DMS53 (cell line): ENCODE data around the gene KAZN.
"Not testable (repeated sequence)": the region's sequence is repeated elsewhere in the genome, so short reads cannot be mapped to it uniquely, and the experiment has no call there.

ENCODE experiments used
- DNase-seq: peaks from one replicate; lab custom pipeline; 2025; lab: John Stamatoyannopoulos, UW

Gene KAZN

DNA sequence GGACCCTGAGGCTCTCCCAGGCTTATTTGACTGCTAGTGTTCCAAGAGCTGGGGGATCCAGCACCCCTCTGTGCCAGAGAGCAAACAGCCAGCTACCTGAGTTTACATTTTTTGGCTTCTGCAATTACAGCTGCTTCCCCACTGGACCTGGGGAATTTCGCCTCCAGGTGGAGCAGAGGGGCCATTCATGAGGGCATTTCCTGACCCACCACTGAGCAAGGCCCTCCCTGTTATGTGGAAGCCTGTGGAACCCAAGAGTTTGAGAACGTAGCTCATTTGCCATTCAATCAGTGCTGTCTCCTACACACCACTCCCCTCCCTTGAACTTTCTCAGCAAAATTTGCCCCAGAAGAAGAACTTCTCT, 512.4 kb downstream of the KAZN start:
- DNase-seq, result peak; percentile 28

DNA sequence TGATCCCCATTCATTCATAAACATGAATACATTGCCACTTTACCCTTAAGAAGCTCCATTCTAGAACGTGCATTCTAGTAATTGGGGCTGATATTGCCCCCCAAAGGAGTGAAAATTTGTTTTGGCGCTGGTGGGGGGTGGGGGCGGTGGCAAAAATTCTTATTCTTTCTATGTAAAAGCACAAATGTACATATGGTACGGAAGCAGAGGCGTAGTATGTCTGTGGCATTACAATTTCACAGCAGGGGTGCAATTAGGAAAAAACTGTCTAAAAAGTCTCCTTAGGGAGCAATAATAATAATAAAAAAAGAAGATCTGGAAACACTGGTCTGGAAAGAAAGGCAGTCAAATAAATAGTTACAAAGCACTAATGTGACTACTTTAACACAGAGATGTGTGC, 514.7 kb downstream of the KAZN start:
- DNase-seq, result no peak

DNA sequence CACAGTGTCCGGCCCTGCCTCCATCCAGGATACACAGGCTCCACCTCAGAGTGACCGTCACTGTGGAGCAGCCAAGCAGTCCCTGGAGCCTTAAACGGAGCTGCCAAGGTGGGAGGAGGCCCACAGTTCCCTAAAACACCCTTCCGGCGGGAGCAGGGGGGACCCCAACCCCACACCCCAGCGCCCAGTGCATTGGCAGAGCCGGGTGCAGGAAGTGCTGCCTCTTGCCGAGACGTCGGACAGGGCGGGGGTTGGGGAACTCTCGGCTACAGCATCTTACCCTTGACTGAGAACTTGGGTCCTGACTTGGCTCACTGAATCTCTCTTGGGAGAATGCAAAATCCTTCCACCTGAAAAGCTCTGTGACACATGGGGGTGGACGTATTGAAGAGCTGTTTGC, 516.4 kb downstream of the KAZN start:
- no peak for DNase-seq

DNA sequence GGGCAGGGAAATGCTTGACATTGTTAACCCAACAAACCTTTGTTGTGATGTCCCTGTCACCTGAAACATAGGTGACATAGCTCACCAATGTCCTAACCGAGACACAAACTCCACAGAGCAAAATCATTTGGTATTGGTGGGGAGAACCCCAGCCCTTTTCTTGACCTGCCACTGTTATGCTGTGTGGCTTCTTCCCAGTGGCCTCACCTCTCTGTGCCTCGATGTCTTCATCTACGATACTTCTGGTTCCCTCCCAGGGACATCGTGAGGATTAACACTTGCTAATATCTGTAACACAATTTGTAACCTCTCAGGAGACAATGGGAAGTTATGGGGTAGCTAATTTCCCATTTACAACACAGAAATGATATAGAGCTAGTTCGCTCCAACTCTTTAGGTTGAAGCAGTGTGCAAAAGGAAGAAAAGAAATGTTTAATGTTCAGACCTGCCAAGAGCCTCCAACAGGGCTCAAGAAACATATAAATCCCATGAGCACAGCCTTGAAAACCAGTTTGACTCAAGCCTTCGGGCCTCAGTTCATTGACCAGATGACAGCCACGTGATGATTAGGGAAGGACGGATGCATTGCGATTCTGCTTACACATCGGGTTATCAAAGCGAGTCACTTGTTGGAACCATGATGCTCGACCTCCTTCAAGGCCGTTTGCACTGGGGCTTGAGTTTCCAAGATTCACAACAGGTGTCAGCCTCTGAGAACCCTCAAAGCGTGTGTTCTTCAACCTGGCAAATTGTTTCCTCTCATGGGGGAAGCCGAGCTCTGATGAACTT, 517.3 kb downstream of the KAZN start:
- DNase-seq, result no peak

DNA sequence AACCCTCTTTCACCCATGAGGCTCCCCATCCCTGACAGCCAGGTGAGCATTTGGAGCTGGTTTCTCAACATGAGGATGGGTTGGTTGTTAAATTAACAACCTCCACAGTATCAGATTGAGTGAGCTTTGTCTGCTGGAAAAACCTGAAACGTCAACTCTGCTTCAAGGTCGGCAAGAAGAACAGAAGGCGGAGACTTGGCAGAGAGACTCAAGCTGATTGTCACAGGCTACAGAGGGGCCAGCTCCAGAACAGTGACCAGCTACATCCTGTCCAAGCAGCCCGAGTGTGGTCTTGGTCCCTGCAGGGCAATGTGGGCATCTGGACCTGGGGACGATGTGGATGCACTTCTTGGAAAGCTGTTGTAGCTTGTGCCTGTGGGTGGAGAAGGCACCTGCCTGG, 518.5 kb downstream of the KAZN start:
- no peak for DNase-seq

DNA sequence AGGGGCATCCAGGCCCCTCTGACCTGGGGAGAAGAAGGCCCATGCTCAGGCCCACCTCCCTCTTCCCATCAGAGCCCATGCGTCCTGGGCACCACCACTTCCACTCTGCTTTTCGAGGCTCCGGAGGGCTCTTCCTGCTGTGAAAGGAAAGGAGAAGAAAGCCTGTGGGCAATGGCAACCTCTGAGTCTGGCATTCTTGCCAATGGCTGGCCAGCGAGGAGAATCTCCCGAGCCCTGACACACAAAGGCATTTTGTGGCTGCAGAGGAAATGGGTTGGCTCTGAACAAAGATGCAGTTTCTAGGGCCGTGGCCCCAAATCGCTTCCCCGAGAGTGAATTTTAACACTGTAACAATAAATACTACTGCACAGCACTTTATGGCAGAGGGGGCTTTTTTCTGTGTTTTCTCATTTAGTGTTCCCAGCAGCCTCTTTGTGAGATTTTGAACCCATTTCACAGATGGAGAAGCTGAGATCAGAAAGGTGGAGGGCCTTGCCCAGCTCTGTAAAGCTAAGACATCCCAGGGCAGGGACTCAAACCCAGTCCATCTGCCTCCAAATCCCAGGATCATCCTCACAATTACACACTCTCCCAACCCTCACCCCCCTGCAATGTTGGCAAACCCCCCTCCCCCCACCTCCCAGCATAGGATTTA, 519.3 kb downstream of the KAZN start:
- no peak for DNase-seq

DNA sequence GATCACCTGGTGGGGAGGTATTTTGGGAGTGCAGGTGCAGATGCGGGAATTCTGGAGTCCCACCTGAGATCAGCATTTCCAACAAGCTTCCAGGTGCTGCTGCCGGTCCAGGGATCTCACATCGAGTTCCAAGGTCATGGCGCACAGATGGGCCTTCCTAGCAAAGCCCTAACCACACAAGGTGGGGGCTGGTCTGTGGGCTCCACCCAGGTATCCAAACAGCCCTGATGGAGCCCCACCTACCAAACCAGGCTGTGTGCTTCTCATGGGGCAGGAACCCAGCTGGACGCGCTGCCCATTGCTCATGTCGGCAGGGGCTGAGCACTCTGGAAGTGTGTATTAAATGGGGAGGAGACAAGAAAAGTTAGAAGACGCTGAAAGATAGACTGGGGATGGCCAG, 520.1 kb downstream of the KAZN start:
- no peak for DNase-seq

DNA sequence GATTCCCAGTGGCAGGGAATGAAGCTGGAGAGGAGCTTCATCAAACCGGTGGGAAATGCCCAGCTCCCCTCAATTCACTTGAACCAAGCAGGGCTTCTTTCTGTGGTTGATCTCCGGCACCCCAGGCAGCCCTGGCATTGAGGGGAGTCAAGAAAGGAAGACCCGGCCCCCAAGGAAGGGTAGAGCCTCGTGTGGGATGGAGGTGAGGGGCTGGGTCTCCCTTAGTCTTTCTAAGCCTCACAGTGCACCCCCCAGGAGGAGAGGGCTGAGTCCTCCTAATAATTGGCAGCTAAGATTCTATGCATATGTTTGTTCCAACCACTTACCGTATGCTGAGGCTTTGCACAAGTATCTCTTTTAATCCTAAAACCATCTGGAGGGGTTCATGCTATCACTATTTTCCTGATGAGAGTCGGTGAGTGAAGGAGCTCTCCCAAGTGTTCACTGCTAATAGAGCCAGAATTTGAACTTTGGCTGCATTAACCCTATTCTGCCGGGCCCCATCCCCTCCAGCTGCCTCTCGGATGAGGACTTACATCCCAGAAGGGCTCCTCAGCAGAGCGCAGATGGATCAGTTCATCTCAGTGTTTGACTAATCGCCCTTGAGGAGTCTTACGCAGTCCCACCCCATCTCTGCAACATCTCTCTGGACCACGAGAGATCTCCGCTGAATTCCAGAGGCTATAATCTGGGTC, 521.9 kb downstream of the KAZN start:
- no peak for DNase-seq

DNA sequence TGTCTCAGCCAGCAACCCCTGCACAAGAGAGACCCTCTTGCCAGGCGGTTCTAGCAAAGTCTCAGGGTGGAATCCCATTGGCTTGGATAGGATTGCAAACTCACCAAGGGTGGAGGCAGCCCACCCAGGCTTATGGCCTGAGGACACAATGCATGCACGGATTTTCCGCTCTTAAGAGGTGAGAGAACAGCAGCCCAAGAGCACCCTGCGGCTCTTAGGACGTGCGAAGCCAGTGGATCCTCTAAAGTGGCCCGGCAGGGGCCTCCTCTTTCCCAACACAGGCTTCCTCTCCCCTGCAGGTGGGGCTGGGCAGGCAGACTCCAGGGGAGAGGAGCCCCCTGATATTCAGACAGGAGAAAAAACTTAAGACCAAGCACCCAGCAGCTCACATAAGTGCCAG, 523.8 kb downstream of the KAZN start:
- no peak for DNase-seq

DNA sequence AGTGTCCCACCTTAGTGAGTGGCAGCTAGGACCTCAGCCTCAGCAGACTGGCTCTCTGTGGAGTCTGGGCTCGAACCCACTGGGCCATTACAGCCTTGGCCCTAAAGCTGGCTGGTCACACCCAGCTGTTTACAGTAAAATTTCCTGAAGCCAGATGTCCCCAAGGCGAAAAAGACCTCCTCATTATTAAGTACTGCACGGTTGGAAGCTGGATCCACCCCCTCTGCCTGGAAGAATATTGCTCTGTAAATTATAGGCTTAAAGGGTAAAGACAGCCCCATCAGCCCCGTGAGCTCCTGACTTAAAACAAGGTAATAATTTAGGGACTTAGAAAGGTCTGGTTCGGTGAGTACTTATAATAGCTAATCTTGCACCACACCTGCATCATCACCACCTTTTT, 524.8 kb downstream of the KAZN start:
- no peak for DNase-seq

DNA sequence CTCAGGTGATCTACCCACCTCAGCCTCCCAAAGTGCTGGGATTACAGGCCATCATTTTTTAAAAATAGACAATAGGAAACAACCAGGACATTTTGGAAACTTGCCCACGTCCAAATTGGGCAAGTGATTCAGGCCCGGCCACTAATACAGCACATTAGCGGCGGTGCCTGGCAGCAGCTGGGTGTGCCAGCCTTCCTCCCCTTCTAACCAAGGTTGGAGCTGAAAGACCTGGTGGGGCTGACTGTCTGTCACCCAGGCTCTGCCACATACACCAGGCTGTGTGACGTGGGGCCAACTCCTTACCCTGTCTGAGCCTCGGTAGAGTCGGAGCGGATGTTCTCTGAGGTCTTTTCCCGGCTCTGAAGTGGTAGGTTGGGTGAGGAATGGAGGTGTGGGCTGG, 525.4 kb downstream of the KAZN start:
- no peak for DNase-seq

DNA sequence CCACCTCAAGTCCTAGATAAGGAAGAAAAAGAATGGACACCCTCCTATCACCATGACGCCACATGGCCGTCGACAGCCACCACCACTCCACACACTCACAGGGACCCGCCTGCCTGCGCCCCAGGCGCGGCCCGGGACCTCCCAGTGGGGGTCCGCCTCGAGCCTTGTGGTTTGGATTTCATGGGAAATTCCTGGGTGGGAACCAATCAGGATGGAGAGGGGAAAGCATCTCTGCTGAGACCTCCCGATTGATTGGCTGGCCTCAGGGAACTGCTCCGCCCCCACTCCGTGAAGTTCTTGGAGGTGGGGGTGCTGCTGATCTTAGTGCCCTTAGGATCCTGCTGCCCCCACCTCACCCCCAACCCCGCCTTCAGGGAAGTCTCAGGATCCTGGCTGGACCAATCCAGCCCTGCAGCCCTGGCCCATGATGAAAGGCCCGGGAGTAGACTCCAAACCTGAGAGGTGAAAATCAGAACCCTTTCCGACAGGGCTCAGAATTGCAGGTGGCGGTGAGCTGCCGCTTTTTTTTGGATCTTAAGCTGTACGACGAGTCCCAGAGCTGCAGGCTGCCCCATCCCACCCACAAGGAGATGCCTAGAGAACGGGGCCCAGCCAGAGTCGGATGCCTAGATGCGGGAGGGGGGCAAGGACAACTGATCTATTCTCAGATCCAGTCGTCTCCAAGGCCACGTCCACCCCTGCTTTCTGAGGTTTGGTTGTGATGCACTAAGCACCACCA, 526.0 kb downstream of the KAZN start:
- no peak for DNase-seq

DNA sequence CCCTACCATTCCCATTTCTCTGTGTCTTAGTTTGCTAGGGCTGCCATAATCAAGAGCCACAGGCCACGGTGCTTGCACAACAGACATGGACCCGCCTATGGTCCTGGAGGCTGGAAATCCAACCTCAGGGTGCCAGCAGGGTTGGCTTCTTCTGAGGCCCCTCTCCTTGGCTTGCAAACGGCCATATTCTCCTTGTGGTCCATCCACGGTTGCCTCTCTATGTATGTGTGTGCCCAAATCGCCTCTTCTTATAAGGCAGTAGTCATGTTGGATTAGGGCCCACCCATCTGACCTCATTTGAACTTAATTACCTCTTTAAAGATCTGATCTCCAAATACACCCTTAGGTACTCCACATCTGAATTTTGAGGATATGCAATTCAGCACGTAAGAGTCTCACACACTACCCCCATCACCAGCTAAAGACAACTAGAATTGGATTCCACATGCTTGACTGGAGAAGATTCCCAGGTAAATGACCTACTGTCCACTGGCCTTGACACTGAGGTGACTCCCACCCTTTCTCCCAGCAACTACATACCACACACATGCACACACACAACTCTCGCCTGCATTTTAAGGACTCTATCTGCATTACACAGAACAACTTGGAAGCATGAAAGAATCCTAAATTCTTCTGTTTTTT, 526.7 kb downstream of the KAZN start:
- no peak for DNase-seq

DNA sequence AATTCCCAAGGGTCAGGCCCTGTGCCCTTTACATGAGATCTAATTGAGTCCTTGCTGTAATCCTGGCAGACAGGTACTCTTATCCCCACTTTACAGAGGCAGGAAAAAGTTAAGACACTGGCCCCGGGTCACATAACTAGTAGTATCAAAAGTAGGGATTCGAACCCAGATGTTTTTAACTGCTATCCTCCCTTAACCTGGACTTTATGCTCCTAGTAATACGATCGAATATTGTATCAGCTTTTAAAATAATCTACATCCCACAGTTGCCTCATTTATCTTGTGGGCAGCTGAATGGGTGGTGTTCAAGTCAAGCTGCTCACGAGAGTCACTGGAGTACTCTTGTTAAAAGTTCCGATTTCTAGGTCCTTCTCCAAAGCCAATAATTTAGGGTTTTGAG, 529.6 kb downstream of the KAZN start:
- no peak for DNase-seq

DNA sequence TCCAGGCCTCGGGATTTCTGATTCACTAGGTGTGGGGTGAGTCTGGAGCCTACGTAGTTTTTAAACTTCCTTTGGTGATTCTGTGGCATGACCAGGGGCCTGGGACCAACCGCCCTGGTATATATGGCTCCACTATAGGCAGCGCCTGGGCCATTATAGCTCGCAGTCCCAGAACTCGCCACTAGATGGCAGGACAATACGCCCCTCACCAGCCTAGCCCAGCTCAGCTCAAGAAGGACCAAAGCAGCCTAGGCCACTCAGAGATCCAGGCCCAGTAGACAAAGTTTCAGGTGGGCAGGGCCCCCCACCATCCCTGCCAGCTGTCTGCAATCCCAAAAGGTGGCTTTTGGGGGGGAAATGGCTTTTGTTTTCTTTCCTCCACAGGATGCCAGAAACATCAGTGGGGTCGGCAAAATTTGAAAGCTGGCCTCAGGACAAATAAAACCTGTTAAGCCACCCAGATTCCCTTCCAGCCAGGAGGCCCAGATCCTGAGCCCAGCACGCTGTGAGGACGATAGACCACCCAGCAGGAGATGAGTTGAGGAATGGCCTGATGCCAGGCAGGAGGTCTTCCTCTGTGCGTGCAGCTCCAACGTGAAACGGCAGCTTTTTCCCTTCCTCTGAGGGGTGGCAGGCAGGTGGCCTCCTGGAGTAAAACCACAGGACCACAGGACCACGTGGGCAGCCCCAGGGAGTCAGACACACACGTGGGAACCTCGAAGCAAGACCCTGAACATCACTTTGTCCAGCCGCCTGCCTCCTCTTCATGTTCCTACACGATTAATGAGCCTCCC, 530.2 kb downstream of the KAZN start:
- peak; percentile 80 for DNase-seq

DNA sequence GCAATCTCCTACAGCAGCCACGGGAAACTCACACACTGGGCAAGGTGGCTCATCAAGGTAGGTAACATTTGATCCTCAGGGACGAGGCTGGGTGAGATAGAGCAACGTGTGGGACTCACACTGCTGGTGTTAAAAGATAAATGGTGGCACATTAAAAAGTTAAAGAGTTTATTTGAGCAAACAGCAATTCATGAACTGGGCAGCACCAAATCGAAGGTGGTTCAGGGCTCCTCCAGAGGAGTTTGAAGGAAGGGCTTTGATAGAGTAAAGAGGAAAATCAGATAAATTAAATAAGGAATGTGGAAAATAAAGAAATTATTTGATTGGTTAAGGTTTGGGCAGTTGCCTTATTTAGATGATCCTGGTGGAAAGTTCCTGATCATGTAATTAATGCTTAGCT, 531.5 kb downstream of the KAZN start:
- no peak for DNase-seq

DNA sequence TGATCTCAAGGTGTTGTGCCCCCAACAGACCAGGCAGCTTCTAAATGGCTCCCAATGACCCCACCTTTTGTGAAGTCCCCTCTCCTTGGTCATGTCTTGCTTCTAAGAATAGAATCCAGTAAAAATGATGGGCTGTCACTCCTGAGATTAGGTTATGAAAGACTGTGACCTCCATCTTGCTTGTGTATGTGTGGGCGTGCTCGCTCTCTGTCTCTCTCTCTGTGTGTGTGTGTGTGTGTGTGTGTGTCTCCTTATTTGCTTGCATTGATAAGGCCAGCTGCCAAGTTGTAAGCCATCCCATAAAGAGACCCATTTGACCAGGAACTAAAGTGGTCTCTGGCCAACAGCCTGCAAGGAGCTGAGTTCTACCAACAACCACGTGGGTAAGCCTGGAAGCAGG, 532.1 kb downstream of the KAZN start:
- DNase-seq, result no peak

DNA sequence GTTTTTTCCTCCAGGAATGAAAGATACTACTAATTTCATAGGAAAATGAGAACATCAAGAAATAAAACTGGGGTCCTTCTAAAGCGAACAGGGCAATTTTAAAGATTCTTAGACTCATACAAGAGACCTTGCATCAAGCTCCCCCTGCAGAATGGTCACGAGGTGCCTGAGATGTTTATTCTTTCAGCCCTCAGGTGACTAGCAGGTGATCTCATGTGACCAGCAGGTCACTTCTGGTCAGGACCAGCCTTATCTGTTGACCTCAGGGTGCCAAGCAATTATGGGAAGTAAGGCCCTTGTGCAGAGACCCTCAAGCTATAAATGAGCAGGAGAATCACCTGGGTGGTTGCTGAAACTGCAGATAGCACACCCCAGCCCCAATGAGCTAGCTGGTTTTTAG, 534.5 kb downstream of the KAZN start:
- DNase-seq, result peak; percentile 18

DNA sequence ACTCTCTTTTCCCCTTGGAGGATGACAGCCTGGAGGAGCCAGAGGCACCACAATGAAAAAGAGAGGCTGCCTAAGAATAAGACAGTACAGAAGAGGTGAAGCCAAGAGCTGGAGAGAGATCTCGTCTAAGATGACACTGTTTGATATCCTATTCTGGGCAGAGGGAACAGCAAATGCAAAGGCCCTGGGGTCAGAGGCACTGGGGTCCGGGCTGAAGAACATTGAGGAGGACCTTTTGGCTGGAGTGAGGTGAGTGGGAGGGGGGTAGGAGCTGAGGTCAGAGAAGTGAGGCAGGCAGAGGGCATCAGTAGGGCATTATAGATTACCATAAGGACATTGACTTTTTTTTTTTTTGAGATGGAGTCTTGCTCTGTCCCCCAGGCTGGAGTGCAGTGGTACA, 535.8 kb downstream of the KAZN start:
- DNase-seq, result no peak

DNA sequence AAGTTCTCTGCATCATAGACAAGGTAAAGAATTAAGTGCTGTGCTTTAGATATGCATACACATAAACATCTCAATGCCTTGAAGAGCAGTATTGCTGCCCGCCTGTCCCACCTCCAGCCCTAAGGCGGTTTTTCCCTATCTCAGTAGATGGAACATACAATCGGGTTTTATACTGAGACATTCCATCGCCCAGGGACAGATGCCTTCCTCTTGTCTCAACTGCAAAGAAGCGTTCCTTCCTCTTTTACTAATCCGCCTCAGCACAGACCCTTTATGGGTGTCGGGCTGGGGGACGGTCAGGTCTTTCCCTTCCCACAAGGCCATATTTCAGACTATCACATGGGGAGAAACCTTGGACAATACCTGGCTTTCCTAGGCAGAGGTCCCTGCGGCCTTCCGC, 537.1 kb downstream of the KAZN start:
- not testable (repeated sequence) for DNase-seq

DNA sequence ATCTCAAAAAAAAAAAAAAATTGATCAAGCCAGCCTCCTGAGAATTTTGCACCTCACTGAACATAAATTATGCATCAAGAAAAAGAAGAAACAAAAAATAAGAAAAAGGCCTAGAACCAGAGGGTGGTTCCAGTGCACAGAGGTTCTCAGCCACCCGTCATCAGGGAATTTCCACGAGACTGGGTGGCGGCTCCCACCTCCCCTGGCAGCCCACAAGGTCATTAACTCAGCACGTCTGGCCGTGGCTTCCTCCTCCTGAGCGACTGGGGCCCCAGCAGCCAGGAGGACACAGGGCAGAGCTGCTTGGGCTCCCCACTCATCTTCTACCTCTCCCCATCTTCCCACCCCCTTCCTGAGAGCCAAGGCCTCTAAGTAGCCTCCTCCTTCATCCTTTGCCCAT, 539.3 kb downstream of the KAZN start:
- DNase-seq, result no peak
